Cardiac muscle cell (in vitro differentiated cells and primary cell): ENCODE measurements around the gene FAN1. TPM values are rescaled to one million over a fixed set of nuclear protein-coding genes. Genes with fewer than 3 reads are reported as not detected.
A peak's percentile ranks its signal among the peaks of the same experiment; 100 is the strongest.

Source experiments
- DNase-seq, 2 donors: peaks; one replicate each; pipeline versions ENCODE4 v3.0.0 to v3.0.0-alpha.2; 2010 to 2017; ENCODE audit warnings: low read depth in 1 of 2, low spot score in 1 of 2
- H3K27ac ChIP-seq: fragments of 200-600 bp; sonication (generic); 2 replicates; pipeline ENCODE4 v1.5.1; 2016
- H3K27me3 ChIP-seq: fragments of 200-600 bp; sonication (generic); 2 replicates; pipeline ENCODE4 v1.6.0; 2016; ENCODE audit warnings: control low read depth
- H3K36me3 ChIP-seq: fragments of 200-600 bp; sonication (generic); 2 replicates; pipeline ENCODE4 v1.5.1; 2016; ENCODE audit warnings: control low read depth
- H3K4me1 ChIP-seq: fragments of 200-600 bp; sonication (generic); 2 replicates; pipeline ENCODE4 v1.8.1; 2017; ENCODE audit warnings: low read depth, mild to moderate bottlenecking, mixed run types
- H3K4me3 ChIP-seq: fragments of 200-600 bp; sonication (generic); 2 replicates; pipeline ENCODE4 v1.5.1; 2016; ENCODE audit warnings: mild to moderate bottlenecking
- H3K9me3 ChIP-seq: fragments of 200-600 bp; sonication (generic); 2 replicates; pipeline ENCODE4 v1.5.1; 2017; ENCODE audit warnings: low read depth, mild to moderate bottlenecking, control low read depth
- CTCF ChIP-seq: IDR thresholded peaks from 2 replicates; pipeline ENCODE4 v1.5.1; 2012; ENCODE audit warnings: low read depth, mild to moderate bottlenecking, low read length
- polyA plus RNA-seq: library from polyadenylated mRNA; unstranded; fragments of >200 nt; fragmentation: Nextera tagmentation; extraction: Ambion mirVana; gene quantifications from 2 replicates; pipeline ENCODE4 v1.2.1, GENCODE V29; 2016
- total RNA-seq: library from RNA; depleted of rRNA; stranded (reverse); fragments of >200 nt; gene quantifications from 2 replicates; pipeline ENCODE4 v1.2.3, GENCODE V29; 2016

The FAN1 gene
- total and polyA plus RNA-seq, 2 experiments from 2014 or later: 18.3 to 26.8 TPM

GRCh38 chr15:30963681-30964080, 60.0 kb downstream of the FAN1 start:
- no peak for TF ChIP-seq CTCF
- Histone ChIP-seq H3K9me3 (no peaks in the 10 kb centered on the region), H3K4me3 (no peak overlapping the region), H3K4me1 (peaks cover 4% of the 10 kb centered on the region), H3K27ac (no peak overlapping the region), H3K27me3 (no peaks in the 10 kb centered on the region), H3K36me3 (peaks cover 24% of the 10 kb centered on the region)
- DNase-seq: no peak

GRCh38 chr15:30969724-30970123, 66.0 kb downstream of the FAN1 start:
- TF ChIP-seq CTCF: no peak
- H3K9me3 ChIP-seq: no peaks in the 10 kb centered on the region
- no peak overlapping the region for H3K4me3 ChIP-seq
- no peak overlapping the region for H3K27ac ChIP-seq
- no peaks in the 10 kb centered on the region for H3K4me1 ChIP-seq
- H3K27me3 ChIP-seq: no peaks in the 10 kb centered on the region
- peaks cover 32% of the 10 kb centered on the region for H3K36me3 ChIP-seq
- no peak for DNase-seq

GRCh38 chr15:30973379-30973778, 69.7 kb downstream of the FAN1 start:
- H3K36me3 ChIP-seq: peaks cover 27% of the 10 kb centered on the region
- no peak for TF ChIP-seq CTCF
- H3K27me3 ChIP-seq: no peaks in the 10 kb centered on the region
- H3K4me3 ChIP-seq: no peak overlapping the region
- H3K27ac ChIP-seq: no peak overlapping the region
- no peak for DNase-seq
- H3K9me3 ChIP-seq: no peaks in the 10 kb centered on the region
- H3K4me1 ChIP-seq: peaks cover 6% of the 10 kb centered on the region

- H3K4me1 ChIP-seq: peaks cover 9% of the 10 kb centered on the region
- no peak for DNase-seq
- peaks cover 27% of the 10 kb centered on the region for H3K36me3 ChIP-seq
- no peak overlapping the region for H3K27ac ChIP-seq
- no peaks in the 10 kb centered on the region for H3K9me3 ChIP-seq
- no peaks in the 10 kb centered on the region for H3K27me3 ChIP-seq
- no peak for TF ChIP-seq CTCF
- H3K4me3 ChIP-seq: no peak overlapping the region
Observed at GRCh38 chr15:30974112-30974511, 70.4 kb downstream of the FAN1 start.

- Histone ChIP-seq H3K4me3 (no peak overlapping the region), H3K27ac (peak overlapping the region; percentile 9), H3K36me3 (peaks cover 15% of the 10 kb centered on the region), H3K27me3 (no peaks in the 10 kb centered on the region), H3K9me3 (no peaks in the 10 kb centered on the region), H3K4me1 (peaks cover 9% of the 10 kb centered on the region)
- peak in 1 of 2 donors; percentile 3 for DNase-seq
- no peak for TF ChIP-seq CTCF
Observed at GRCh38 chr15:30978328-30978727, 74.6 kb downstream of the FAN1 start.

- Histone ChIP-seq H3K4me3 (no peak overlapping the region), H3K36me3 (peaks cover 5% of the 10 kb centered on the region), H3K9me3 (no peaks in the 10 kb centered on the region), H3K4me1 (peaks cover 11% of the 10 kb centered on the region), H3K27ac (no peak overlapping the region), H3K27me3 (no peaks in the 10 kb centered on the region)
- no peak for DNase-seq
- TF ChIP-seq CTCF: no peak
Observed at GRCh38 chr15:30979457-30979856, 75.7 kb downstream of the FAN1 start.
